Uterus (tissue), 4 donors: Measurements from ENCODE around the gene KRT6C. TPM values are rescaled to one million over a fixed set of nuclear protein-coding genes. Genes with fewer than 3 reads are reported as not detected.
"Not testable (repeated sequence)": the region's sequence is repeated elsewhere in the genome, so short reads cannot be mapped to it uniquely, and the experiment has no call there.

ENCODE experiments used
- DNase-seq, 2 donors: peaks; one replicate each; pipeline ENCODE4 v3.0.0-alpha.2; 2019 to 2020
- H3K27ac ChIP-seq, 2 donors: fragments of 200-600 bp; sonication (generic); 1 replicate in 1 of 2; 2 replicates in 1 of 2; pipeline ENCODE4 v1.5.1; 2016 to 2018
- H3K27me3 ChIP-seq, 2 donors: fragments of 200-600 bp; sonication (generic); one replicate each; pipeline ENCODE4 v1.5.1; 2018 to 2019; ENCODE audit warnings: control low read depth in 1 of 2
- H3K36me3 ChIP-seq, 2 donors: fragments of 200-600 bp; sonication (generic); one replicate each; pipeline ENCODE4 v1.5.1; 2019; ENCODE audit warnings: control low read depth in 1 of 2
- H3K4me1 ChIP-seq, 2 donors: fragments of 200-600 bp; sonication (generic); one replicate each; pipeline ENCODE4 v1.5.1; 2018 to 2019; ENCODE audit warnings: control low read depth in 1 of 2
- H3K4me3 ChIP-seq, 2 donors: fragments of 200-600 bp; sonication (generic); 1 replicate in 1 of 2; 2 replicates in 1 of 2; pipeline ENCODE4 v1.5.1; 2018 to 2019; ENCODE audit warnings: mild to moderate bottlenecking in 1 of 2
- H3K9me3 ChIP-seq, 2 donors: fragments of 200-600 bp; sonication (generic); one replicate each; pipeline ENCODE4 v1.5.1; 2019; ENCODE audit warnings: control low read depth in 1 of 2
- POLR2A ChIP-seq, 2 donors: fragments of 450-650 bp; IDR thresholded peaks; one replicate each; pipeline ENCODE4 v1.6.1; 2016; ENCODE audit warnings: antibody characterized with exemption in 2 of 2, mild to moderate bottlenecking in 1 of 2, moderate library complexity in 1 of 2
- intact Hi-C: fragments of 100-400 bp; cut with DNase I; formaldehyde crosslinking; loops from one replicate; pipeline ENCODE4 v1.15.1; 2023; ENCODE audit warnings: low total_unique reads
- total RNA-seq, 4 donors: library from RNA; depleted of rRNA in 3 of 4; stranded (reverse); fragments of >200 nt in 3 of 4; gene quantifications; one replicate each; pipeline versions ENCODE4 v1.1.0 to v1.2.4, GENCODE V29; 2014 to 2023
- TF ChIP-seq, protein P1 (sequence below), 4 experiments: fragments of 200-600 bp in 2 of 4; fragments of 450-650 bp in 2 of 4; sonication (generic) in 2 of 4; IDR thresholded peaks; one replicate each; pipeline ENCODE4 v1.5.1; 2016 to 2019; ENCODE audit warnings: antibody characterized with exemption in 4 of 4, mild to moderate bottlenecking in 2 of 4, moderate library complexity in 1 of 4
- donor health status: DM: yes; HTN: yes; CAD: no.

The KRT6C gene
- total RNA-seq, 4 donors from 2014 or later = 0.14 to 0.34 TPM; not detected in 2

DNA sequence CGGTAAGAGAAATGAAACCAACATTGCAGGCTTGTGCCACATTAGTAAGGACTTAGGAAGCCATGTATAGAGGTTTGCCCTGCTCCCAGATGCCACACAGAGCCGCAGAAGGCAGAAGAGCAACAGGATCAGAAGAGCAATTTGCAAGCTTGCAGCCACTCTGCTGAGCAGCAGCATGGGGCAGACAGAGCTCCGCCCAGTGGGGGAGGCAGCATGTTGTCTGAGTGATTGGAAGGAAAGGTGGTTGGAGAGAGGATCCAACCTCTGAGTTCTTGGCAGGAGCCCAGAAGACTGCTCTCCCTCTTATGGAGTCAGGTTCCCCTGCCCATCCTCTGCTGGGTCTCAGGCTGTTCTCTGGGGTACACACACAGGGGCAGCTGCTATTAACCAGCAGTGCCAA lies 21.8 kb upstream of the KRT6C start:
- Histone ChIP-seq H3K4me1 (no peaks in the 10 kb centered on the region), H3K27me3 (no peaks in the 10 kb centered on the region), H3K4me3 (no peak overlapping the region), H3K9me3 (no peaks in the 10 kb centered on the region), H3K27ac (no peak overlapping the region), H3K36me3 (no peaks in the 10 kb centered on the region)
- TF ChIP-seq POLR2A (IDR thresholded peaks at IDR 0.05) = no peak
- TF ChIP-seq, protein P1, sequence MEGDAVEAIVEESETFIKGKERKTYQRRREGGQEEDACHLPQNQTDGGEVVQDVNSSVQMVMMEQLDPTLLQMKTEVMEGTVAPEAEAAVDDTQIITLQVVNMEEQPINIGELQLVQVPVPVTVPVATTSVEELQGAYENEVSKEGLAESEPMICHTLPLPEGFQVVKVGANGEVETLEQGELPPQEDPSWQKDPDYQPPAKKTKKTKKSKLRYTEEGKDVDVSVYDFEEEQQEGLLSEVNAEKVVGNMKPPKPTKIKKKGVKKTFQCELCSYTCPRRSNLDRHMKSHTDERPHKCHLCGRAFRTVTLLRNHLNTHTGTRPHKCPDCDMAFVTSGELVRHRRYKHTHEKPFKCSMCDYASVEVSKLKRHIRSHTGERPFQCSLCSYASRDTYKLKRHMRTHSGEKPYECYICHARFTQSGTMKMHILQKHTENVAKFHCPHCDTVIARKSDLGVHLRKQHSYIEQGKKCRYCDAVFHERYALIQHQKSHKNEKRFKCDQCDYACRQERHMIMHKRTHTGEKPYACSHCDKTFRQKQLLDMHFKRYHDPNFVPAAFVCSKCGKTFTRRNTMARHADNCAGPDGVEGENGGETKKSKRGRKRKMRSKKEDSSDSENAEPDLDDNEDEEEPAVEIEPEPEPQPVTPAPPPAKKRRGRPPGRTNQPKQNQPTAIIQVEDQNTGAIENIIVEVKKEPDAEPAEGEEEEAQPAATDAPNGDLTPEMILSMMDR (IDR thresholded peaks at IDR 0.05) = no peak
- intact Hi-C loops = no loop called here
- DNase-seq = no peak

DNA sequence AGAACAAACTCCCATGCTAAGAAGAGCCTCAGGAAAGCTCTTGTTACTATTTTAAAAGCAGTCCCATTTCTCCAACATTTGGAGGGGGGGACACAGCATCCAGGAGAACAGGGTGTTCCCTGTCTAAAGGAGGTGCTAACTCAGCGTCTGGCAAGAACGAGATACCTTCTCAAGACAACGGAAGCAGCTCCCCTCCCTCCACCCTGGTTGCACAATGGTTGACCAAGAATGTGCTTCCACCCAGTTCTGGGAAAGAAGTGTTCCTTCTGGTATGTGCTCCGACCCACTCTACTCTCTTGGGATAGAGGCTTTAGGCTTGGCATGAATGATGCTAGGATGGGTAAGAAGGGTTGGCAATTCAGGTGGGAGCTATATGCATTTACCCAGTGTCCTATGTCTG lies 20.9 kb upstream of the KRT6C start:
- TF ChIP-seq POLR2A (IDR thresholded peaks at IDR 0.05) = no peak
- TF ChIP-seq, protein P1 (IDR thresholded peaks at IDR 0.05) = no peak
- H3K27ac ChIP-seq = no peak overlapping the region
- DNase-seq = peak; percentile 46 to 56

DNA sequence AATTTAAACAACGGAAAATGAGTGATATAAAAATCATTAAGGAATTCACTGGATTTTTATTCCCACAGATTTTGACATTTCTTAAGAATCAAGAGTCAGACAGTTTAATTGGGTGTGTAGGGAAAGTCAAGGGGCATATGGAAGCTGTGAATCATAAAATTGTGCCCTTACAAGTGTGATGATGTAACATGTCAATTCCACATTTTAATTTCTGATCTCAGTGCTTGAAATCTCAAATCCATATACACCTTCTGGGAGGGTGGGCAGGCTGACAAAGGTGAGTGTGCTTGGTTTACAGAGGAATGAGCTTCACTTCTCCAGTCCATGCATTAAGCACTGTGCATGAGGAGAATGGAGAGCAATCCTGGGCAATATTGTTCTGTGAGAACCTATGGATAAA lies 20.5 kb upstream of the KRT6C start:
- TF ChIP-seq, protein P1 (IDR thresholded peaks at IDR 0.05) = no peak
- TF ChIP-seq POLR2A (IDR thresholded peaks at IDR 0.05) = no peak
- Histone ChIP-seq H3K27ac (no peak overlapping the region), H3K36me3 (no peaks in the 10 kb centered on the region), H3K9me3 (no peaks in the 10 kb centered on the region), H3K27me3 (no peaks in the 10 kb centered on the region), H3K4me3 (no peak overlapping the region), H3K4me1 (no peaks in the 10 kb centered on the region)
- intact Hi-C loops = no loop called here
- no peak for DNase-seq

More for the DNA sequence above, 20.9 kb upstream of the KRT6C start:
- H3K4me1 ChIP-seq = no peaks in the 10 kb centered on the region
- no peaks in the 10 kb centered on the region for H3K36me3 ChIP-seq
- intact Hi-C loops = no loop called here
- H3K27me3 ChIP-seq = no peaks in the 10 kb centered on the region
- H3K9me3 ChIP-seq = no peaks in the 10 kb centered on the region
- H3K4me3 ChIP-seq = no peak overlapping the region

DNA sequence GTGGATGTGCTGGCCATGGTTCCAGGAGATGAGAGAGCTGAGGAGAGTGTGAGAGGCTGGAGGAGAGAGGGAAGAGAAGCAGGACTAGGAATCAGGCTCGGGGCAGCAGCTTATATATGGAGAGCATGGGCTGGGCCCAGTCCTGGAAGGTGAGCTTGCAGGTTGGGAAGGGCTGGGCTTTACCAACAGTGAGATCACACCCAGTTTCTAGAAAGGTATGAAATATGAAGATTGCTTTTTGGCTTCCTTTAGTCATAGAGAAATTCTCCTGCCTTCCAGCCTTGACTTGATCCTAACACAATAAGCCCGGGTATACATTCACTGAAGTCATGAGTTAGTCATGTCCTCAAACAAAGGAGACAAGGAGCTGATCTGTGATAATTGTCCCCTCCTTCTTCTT lies 19.6 kb upstream of the KRT6C start, which contains the start of gene KRT6A:
Gene KRT6A, minus strand, starts transcription at position 86 of the 400 bp plus-strand sequence. Its CDS starts 69 bp downstream, at position 17.
- Histone ChIP-seq H3K4me3 (no peak within 1 kb of the TSS), H3K9me3 (no peaks in the 10 kb centered on the region), H3K4me1 (no peaks in the 10 kb centered on the region), H3K27me3 (no peaks in the 10 kb centered on the region), H3K36me3 (no peaks in the 10 kb centered on the region), H3K27ac (no peak within 1 kb of the TSS)
- DNase-seq = no peak
- intact Hi-C loops = no loop called here
- TF ChIP-seq, protein P1 (IDR thresholded peaks at IDR 0.05) = no peak
- no peak for TF ChIP-seq POLR2A (IDR thresholded peaks at IDR 0.05)

DNA sequence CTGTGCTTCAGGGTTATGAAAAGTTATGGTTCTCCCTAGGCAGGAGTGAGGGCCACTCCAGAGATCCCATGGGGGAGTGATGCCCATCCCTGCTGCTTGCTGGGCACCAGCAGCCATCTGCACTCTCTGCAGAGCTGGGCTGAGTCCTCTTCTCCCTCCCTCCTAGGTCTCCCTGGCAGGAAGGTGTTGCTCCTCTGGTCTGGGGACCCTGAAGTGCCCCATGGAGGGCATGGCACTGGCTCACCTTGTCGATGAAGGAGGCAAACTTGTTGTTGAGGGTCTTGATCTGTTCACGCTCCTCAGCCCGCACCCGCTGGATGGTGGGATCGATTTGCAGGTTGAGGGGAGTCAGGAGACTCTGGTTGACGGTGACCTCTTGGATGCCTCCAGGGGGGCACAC lies 18.8 kb upstream of the KRT6C start:
- intact Hi-C loops, H3K4me3 ChIP-seq, H3K27ac ChIP-seq, H3K36me3 ChIP-seq, H3K9me3 ChIP-seq, H3K4me1 ChIP-seq, H3K27me3 ChIP-seq, DNase-seq: not testable (repeated sequence)

DNA sequence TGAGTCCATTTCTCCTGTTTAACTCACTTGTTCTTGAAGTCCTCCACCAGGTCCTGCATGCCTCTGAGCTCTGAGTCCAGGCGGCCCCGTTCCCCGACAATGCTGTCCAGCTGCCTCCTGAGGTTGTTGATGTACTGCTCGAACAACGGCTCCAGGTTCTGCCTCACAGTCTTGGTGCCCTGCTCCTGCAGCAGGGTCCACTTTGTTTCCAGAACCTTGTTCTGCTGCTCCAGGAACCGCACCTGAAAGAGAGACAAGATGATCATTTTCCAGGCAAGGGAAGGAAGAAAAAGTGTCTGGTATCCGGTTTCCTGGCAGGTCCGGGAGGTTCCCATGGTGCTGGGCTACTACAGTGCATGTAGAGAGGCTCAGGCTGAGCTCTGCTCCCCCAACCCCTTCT lies 17.9 kb upstream of the KRT6C start:
- H3K36me3 ChIP-seq, H3K27ac ChIP-seq, H3K4me1 ChIP-seq, H3K4me3 ChIP-seq, intact Hi-C loops, DNase-seq, H3K27me3 ChIP-seq, H3K9me3 ChIP-seq: not testable (repeated sequence)
